ENCODE results near the gene ACAD11.

DNA sequence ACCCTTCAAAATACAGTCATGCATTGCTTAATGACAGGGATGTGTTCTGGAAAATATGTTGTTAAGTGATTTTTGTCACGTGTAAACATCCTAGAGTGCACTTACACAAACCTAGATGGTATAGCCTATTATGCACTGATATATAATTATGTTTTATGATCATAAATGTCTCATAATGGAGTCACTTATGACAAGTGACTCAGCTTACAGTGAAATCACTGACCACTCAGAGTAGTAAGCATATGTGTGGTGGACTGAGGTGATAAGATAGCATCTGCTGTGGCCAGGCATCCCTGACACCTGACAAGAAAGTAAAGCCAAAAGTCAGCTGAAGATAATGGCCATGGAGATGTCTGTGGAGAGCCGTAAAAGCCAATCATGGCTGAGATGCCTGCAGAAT, 5.4 kb downstream of the ACAD11 start:
- TF ChIP-seq POLR2A (IDR thresholded peaks at IDR 0.05), result no peak
- TF ChIP-seq, protein P1, sequence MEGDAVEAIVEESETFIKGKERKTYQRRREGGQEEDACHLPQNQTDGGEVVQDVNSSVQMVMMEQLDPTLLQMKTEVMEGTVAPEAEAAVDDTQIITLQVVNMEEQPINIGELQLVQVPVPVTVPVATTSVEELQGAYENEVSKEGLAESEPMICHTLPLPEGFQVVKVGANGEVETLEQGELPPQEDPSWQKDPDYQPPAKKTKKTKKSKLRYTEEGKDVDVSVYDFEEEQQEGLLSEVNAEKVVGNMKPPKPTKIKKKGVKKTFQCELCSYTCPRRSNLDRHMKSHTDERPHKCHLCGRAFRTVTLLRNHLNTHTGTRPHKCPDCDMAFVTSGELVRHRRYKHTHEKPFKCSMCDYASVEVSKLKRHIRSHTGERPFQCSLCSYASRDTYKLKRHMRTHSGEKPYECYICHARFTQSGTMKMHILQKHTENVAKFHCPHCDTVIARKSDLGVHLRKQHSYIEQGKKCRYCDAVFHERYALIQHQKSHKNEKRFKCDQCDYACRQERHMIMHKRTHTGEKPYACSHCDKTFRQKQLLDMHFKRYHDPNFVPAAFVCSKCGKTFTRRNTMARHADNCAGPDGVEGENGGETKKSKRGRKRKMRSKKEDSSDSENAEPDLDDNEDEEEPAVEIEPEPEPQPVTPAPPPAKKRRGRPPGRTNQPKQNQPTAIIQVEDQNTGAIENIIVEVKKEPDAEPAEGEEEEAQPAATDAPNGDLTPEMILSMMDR (IDR thresholded peaks at IDR 0.05), result no peak

Data from lower leg skin (tissue), 3 donors.